Germinal center (tissue), 1 donor: ENCODE data around the gene ETV7.
"Not testable (repeated sequence)": the region's sequence is repeated elsewhere in the genome, so short reads cannot be mapped to it uniquely, and the experiment has no call there.

Experiments
- DNase-seq: peaks from one replicate; pipeline ENCODE4 v3.0.0; 2012; ENCODE audit warnings: mixed read lengths, low spot score

The ETV7 gene

GRCh38 chr6:36387440-36388303 lies at the start of gene ETV7:
Gene ETV7 (minus strand): TSS chr6:36387669. CDS start chr6:36387541, 128 bp downstream.
- DNase-seq = peak; percentile 64

DNA sequence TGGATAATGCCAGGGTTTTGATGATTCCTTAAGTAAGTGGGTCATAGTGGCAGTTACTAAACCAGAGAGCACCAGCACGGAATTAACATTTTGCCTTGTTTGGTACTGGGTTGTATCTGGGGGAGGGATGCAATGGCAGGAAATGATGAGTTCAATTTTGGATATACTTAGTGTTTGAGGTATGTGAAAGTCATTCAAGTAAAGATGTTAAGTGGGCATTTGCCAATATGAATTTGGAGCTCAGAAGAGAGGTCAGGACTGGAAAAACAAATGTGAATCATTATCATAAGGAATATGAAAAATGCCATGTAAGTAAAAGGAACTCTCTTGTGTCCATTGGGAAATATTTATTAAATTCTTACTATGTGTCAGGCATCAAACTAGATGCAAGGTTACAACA lies 49.0 kb upstream of the ETV7 start:
- DNase-seq = no peak

- no peak for DNase-seq
Observed at GRCh38 chr6:36432151-36432671, 44.7 kb upstream of the ETV7 start.

DNA sequence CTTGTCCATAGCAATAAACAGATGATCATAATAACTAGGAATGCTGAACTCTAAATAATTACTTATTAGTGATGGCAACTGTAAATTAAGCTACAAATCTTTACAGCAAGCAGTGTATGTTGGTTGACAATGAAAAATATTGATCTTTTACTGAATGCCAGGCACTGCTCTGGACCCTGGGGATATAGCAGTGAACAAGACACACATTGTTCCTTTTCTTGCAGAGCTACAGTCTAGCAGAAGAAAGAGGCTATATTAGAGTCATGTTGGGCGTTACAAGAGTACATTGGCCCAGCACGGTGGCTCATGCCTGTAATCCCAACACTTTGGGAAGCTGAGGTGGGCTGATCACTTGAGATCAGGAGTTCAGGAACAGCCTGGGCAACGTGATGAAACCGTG lies 43.7 kb upstream of the ETV7 start:
- no peak for DNase-seq

DNA sequence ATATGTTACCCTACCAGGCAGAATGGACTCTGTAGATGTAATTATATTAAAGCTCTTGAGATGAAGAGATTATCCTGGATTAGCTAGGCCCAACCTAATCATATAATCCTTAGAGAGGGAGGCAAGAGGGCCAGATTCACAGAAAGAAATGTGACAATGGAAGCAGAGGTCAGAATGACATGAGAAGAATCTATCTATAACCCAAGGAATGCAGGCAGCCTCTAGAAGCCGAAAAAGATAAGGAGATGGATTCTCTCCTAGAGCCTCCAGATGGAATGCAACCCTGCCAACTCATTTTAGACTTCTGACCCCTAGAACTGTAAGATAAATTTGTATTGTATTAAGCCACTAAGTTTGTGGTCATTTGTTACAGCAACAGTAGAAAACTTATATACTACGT lies 42.9 kb upstream of the ETV7 start:
- no peak for DNase-seq

- DNase-seq = no peak
Observed at GRCh38 chr6:36428911-36429310, 41.4 kb upstream of the ETV7 start.

GRCh38 chr6:36426622-36427021 lies 39.2 kb upstream of the ETV7 start:
- DNase-seq = no peak

DNA sequence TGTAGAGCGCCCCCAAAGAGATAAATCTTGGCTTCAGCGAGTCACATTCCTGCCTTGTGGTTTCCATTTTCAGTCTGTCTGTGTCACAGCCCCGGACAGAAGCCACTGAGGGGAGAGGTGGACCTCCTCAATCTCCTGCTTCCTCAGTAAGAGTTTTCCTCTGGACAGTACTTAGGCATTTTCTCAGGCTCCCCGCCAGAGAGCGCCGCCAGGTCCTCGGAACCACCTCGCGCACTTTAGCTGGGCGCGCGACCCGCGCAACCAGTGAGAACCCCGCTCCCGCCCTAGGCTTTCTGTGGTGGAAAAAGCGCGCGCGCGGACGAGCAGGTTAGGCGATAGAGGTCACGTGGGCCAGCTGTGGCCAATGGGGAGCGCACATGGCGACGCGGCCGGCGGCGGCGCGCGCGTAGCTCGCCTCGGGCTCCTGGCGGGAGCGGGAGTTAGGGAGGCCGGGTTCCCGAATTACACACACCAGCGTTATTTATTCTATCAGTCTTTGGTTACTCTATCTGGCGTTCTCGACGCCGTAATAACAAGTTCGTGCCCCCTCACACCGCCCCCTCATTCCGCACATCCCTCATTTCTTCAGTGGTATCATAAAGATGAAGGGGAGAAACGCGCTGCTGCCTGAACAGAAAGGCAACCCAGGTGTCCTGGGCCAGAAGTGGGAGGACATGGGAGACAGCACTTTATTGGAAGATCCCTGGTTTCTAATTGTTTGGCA lies 35.8 kb upstream of the ETV7 start:
- DNase-seq = peak; percentile 99

DNA sequence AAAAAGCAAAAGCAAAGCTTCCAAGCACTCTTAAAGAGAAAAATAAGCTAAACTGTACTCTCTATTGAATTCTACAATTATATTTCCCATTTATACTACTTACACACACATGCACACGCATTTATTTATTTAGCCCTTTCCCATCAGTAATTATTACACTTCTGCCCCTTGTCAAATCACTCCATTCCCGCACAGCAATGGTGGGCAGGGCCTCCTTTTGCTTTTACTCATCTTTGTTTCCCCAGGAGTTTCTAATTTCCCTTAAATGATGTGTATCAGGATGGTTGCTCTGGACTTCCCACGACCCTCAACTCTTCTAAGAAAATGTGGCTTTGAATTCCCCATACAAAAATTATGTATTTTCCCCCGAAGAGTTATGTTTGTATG lies 35.2 kb upstream of the ETV7 start:
- no peak for DNase-seq

GRCh38 chr6:36419310-36419709 lies 31.8 kb upstream of the ETV7 start:
- DNase-seq = no peak

DNA sequence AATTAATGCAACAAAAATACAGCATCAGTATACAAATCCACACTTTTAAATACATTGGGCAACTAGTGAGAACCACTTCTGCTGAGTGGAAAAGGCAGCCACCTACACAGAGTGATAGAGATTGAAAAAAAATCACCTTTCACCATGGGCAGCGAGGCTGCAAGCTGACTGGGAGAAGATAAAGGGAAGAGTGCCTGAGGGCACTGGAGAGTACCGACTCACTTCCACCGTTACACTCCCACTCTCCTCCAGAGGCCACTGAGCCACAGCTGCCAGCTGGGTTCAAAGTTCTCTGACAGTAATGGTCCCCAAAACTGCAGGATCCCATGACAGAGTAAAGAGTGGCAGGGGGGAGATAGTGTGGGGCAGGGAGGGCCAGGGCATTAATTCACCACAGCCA lies 31.1 kb upstream of the ETV7 start:
- no peak for DNase-seq

- no peak for DNase-seq
Observed at GRCh38 chr6:36414481-36414880, 27.0 kb upstream of the ETV7 start.

- DNase-seq = no peak
Observed at GRCh38 chr6:36413489-36414480, 26.3 kb upstream of the ETV7 start.

DNA sequence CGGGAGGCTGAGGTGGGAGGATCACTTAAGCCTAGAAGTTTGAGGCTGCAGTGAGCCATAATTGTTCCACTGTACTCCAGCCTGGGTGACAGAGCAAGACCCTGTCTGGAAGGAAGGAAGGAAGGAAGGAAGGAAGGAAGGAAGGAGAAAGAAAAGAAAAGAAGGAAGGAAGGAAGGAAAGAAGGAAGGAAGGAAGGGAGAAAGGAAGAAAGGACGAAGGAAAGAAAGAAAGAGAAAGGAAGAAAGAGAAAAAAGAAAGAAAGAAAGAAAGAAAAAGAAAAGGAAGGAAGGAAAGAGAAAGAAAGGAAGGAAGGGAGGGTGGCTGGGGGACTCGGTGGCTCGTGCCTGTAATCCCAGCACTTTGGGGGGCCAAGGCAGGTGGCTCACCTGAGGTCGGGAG lies 22.2 kb upstream of the ETV7 start:
- DNase-seq = not testable (repeated sequence)

DNA sequence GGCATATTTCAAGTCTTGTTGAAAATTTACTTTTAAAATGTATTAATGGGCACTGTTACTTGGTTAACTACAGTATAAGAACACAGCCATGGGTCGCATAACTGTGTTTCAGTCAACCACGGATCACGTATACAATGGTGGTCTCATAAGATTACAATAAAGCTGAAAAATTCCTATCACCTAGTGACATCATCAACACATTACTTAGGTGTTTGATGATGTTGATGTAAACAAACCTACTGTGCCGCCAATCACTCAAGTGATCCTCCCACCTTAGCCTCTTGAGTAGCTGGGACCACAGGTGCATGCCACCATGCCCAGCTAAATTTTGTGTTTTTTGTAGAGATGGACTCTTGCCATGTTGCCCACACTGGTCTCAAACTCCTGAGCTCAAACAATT lies 16.7 kb upstream of the ETV7 start:
- DNase-seq = no peak

DNA sequence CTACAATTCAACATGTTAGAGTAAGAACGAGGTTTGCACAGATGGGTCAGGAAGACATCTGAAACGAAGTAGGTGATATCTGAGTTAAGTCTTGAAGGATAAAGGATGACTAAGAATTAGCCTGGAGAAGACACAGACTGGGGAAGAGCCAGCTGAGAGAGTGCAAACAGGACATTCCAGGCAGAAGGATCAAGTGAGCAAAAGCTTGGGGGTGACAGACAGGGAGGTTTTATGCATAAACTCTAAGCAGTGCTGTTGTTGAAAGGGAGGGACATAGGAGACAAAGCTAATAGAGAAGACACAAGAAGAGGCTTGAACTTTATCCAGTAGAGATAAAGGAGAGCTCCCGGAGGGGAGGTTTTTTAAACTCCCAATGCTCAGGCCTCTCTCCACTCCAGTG lies 15.0 kb upstream of the ETV7 start:
- no peak for DNase-seq

- no peak for DNase-seq
Observed at GRCh38 chr6:36399970-36400369, 12.5 kb upstream of the ETV7 start.

DNA sequence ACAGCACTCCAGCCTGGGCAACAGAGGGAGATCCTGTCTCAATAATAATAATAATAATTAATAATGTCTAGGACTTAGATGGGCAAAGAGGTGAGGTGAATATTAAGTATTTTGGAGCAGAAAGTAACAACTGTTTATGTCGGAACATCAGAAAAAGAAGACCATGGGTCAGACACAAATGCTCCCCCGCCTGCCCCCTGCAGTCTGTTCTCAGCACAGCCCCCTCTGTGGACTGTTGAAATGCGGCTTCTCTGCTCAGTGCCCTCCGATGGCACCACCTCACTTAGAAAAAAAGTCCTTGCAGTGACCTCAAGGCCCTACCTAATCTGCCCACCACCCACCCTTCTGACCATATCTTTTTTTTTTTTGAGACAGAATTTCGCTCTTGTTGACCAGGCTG lies 5.2 kb upstream of the ETV7 start:
- no peak for DNase-seq

GRCh38 chr6:36389353-36389752 lies 1.9 kb upstream of the ETV7 start:
- DNase-seq = no peak

DNA sequence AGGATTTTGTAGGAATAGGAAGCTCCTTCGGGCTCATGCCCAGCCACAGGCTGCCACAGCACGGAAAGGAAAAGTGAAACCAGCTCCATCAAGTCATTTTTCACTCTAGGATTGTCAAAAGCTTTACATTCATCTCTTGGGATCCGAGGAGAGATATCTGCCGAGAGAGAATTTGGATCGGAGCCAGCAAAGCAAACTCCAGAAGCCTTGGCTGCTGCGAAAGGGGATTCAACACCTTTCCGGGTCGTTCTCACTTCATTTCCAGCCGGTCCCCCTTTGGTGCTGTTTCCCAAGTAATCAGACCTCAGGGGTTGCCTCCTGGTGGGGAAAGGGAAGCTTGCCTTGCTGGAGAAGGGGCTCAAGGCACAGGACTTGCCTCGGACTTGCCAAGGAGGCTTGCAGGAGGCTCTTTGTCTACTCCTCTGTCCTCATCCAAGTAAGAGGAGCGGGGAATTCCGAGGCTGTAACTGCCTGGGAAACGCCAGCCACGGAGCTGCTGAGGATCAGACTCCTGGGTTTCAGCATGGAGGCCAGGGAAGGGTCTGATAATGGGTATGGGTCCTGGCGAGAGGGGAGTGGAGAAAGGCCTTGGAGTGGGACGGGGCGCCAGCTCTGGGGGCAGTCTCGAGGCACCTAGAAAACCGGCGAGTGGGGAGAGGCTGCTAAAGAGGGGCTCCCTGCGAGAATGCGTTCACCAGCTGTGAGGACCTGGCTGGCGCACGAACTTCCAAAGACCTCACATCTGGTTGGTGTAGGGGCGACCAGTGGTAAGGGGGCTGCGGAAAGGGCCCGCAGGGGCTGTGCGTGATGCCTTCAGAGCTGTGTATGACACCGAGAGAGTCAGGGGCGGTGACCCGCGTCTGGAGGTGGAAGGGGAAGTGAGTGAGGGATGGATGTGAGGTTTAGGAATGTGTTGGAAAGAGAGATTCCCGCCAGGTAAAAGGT lies 702 bp downstream of the ETV7 start:
- DNase-seq = no peak

GRCh38 chr6:36384095-36384494 lies 3.4 kb downstream of the ETV7 start:
- no peak for DNase-seq
